ENCODE data around the gene LRP1B.

LRP1B gene

DNA sequence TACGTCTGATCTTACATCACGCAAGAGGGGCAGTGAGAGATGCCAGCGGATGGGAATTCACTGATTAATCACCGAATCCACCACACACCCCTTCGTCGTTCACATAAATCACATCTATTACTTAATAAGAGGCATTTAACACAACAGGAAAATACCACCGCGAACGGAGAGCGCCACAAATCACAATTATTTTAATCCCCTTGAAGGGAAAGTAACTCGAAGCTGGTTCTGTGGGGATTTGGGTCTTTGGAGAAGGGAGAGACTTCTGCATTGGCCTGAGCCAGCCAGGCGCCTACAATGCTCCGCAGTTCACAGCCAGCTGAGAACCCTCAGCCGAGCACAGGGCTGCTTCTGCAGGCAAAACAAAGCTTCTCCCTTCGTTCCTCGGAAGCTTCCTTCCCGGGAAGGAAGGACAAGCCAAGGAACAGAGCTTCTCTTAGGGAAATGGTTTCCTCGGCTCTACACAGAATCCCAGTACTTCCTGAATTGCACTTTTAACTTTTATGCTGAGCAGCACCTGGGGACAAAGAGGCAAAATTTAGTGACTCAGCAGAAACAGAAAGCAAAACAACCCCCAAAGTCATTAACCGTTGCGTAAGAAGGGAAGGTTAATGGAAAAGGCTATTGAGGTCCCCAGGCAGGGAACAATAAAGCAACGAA is at the start of gene LRP1B:
TSS of gene LRP1B (minus strand) at position 7 of the 660 bp plus-strand sequence. CDS start 287 bp downstream, outside the sequence.
- in situ Hi-C loops (cut with HindIII; ENCODE audit: low sequenced_read_pairs) = no loop called here

DNA sequence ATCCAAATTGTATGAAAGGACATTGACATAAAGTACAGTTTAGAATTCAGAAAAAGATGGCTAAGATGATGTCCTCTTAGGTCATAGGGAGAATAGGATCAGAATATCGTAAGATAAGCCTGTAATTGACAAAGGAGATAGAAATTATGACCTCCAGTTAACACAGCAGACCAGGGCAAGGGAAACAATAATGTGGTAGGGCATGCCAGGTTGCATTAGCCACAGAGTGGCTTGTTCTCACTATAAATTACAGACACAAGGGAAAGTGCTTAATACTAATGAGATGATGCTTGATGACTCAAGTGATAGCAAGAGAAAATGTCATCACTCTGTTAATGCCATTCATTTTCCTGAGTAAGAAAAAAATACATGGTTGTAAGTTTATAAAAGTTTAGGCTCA is 48.9 kb upstream of the LRP1B start:
- in situ Hi-C loops (cut with HindIII; ENCODE audit: low sequenced_read_pairs) = no loop called here

DNA sequence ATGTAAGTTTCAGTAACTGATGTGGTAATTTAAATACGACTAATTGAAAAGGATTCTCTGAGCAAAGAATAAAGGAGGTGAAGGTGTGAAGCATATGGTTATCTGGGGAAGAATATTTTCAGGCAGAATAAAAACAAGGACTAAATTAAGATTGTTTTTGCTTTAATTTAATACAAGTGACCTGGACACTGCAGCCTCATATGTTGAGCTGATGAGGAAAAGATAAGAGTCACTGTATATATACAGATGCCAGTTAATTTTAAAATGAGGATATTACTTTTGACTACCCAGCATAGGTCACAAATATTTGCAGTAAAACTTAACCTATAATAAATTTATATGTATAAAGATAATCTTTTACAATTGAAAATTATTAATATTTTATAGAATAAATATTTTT is 47.8 kb upstream of the LRP1B start:
- in situ Hi-C loops (cut with HindIII; ENCODE audit: low sequenced_read_pairs) = no loop called here

DNA sequence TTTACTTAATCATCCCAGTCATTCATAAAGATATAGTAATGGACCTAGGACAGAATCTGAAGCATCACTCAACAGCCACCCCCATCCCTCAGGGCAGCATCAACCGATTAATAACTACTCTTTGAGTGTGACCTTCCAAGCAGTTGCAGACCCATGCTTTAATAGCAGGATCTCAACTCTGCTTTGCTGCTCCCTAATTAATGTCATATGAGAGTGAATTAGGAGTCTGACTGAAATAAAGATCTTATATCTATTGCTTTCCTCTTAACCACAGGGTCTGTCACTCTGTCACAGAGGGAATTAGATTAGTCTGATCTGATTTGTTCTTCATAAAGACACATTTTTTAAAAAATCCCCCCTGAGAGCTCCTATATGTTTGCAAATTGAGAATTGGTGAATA is 46.1 kb upstream of the LRP1B start:
- in situ Hi-C loops (cut with HindIII; ENCODE audit: low sequenced_read_pairs) = no loop called here

DNA sequence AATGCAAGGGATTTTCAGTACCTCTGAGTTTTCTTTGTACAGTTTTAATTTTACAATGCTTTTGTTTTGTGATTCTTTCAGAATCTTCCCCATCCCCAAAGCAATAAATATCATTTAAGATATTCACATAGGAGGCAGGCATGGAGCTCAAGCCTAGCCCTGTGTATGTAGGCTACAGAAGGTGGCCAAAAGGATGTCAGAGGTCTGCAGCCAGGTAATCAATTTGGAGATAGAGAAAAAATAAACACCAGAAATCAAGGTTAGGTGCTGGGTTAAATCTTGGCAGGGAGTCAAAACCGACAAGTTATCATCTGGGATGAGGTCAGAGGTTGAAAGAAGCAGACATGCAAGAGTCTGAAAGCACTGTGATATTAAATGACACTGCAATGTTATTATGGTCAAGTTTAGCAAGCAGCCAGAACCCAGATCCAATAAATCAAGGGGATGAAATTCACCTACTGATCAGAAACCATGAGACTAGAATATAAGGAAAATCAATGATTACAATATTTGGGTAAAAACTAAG is 45.1 kb upstream of the LRP1B start:
- in situ Hi-C loops (cut with HindIII; ENCODE audit: low sequenced_read_pairs) = no loop called here

DNA sequence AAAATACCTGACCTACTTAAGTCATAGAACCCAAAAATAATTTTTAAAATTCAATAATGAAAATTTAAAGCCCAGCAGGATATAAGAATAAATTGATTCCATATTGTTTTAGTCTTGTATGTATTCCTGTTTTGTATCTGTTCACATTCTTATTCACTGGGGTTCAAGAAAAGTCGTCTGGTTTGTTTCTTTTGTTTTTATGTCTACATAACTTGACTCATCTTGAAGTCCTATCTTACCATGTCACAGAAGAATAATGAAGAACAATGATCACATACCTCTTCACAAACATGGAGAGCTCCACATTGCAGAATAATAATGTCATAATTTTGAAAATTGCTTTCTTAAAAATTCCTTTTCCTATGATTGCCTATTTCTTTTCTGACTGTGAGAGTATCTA is 43.4 kb upstream of the LRP1B start:
- in situ Hi-C loops (cut with HindIII; ENCODE audit: low sequenced_read_pairs) = no loop called here

DNA sequence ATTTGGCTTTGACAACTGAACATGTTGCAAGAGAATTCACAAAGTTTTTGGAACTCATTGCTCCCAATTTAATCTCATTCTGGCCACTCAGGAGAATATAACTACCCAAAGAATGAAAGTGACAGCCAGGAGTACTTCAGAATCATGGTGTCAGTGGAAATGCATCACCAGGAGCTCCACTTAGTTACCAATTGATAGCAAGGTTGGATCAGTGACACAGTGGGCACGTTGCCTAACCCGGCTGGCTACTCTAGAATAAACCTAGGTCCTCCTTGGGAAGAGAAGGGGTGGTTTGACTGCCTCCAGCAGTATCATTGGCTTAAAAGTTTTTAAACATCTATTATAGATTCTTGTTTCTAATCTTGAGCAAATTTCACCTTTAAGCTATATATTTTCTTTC is 40.0 kb upstream of the LRP1B start:
- in situ Hi-C loops (cut with HindIII; ENCODE audit: low sequenced_read_pairs) = no loop called here

DNA sequence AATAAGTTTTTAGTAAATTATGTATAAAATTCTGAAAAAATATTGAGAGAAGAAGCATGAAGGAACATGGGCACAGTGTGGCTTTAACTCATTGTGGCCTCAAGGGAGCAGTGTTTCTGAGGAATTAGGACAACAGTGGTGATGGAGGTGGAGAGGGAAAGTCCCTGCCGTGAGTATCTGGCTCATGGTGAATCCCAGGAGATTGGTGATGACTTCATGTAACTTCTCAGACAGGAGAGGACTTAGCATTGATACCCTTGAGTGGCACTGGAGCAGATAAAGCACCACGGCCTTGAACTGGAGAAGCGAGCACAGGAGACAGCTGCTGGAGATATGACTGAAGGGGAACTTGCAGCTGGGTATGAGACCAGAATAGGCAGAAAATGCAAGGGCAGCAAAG is 35.0 kb upstream of the LRP1B start:
- in situ Hi-C loops (cut with HindIII; ENCODE audit: low sequenced_read_pairs) = no loop called here

DNA sequence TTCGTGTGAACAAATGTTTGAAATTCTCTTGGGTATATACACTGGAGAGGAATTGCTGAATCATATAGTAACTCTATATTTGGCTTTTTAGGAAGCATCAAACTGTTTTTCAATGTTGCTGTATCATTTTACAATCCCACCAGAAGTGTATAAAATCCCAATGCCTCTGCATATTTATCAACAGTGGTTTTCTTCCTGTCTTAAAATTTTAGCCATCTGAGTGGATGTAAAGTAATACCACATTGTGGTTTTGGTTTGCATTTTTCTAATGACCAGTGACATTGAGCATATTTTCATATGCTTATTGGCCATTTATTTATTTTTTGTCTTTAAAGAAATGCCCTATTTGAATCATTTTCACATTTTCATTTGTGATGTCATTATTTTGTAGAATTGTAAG is 22.8 kb upstream of the LRP1B start:
- in situ Hi-C loops (cut with HindIII; ENCODE audit: low sequenced_read_pairs) = no loop called here

DNA sequence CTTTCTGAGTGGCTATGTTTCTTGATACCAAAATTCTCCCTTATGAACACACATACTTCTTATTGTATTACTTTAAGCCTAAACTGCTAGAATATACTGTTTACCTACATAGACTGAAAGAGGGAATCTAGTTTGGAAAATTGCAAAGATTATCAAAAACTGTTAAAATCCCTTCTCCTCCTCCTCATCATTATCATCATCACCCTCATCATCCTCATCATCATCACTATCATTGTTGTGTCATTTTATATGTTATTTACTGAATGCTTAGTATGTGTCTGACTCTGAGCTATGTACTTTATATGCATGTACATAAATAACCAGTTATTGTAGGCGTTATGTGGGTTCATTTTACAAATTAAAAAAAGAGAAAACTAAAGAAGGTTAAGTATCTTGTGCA is 19.6 kb upstream of the LRP1B start:
- in situ Hi-C loops (cut with HindIII; ENCODE audit: low sequenced_read_pairs) = no loop called here

DNA sequence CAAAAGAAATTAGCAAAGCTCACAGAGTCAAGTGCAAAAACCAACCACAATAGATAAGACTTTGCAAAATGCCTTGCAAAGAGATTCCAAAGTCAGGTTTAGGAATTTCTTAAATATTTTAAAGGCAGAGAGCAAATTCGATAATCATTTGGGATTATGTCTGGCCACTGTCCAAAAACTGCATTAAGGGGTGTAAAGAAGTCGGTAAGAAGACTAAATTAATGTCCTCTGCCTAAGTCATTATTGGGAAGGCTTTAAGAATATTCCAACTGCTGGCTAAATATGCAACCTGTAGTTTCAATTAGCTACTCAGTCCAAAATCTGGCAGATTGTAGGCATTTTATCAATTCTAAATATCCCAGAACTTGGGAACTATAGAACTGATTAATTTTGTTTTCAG is 13.7 kb upstream of the LRP1B start:
- in situ Hi-C loops (cut with HindIII; ENCODE audit: low sequenced_read_pairs) = no loop called here

DNA sequence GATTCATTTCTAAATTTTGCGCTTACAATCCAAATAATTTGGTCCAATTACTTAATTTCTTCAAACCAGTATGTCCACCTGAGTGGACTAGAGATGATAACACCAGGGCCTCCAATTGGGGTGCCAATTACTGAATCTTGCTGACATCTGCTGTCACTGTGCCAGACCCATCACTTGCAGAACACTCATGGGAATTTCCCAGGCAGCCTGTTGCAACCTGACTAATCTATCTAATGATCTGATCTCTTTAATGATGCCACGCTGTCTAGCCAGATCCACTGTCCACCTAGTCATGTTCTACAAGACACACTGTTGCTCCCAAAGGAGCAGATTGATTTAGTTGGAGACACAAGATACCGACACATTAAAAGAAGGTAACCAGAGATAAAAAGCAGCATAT is 11.8 kb upstream of the LRP1B start:
- in situ Hi-C loops (cut with HindIII; ENCODE audit: low sequenced_read_pairs) = no loop called here

DNA sequence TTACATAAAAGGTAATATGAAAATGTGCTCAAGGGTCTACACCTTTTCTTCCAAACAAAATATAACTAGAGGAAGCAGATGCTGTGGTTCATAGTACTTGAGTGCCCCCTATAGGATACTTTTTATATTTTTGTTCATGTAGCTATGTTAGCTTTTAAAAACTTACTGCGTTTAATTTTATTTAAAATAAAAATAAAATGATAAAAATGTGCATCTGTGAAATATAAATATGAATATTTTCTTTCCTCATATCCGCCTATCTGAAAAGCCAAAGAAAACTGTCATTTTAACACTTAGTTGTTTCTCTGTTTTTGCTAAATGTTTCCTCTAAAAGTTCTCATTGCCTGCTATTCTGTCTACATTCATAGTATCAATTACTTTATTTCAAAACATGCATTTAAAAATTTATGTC is 9.6 kb upstream of the LRP1B start:
- in situ Hi-C loops (cut with HindIII; ENCODE audit: low sequenced_read_pairs) = no loop called here

DNA sequence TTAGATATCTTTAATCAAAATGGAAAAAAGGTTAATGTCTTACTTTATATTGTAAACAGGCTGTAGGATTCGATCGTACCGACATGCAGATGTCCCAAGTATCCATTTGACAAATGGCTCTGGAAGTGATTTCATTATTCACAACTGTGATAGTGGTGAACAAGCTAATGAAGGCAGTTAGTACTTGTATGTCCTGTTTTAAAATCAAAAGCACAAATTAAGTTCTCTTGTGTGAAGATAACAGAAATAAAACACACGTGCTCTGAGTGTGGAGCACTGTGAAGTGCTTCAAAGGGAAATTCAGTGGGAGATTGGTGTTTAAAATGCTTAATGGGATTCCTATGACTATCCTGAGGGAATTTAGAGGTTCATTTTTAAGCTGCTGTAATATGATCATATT is 8.6 kb upstream of the LRP1B start:
- in situ Hi-C loops (cut with HindIII; ENCODE audit: low sequenced_read_pairs) = no loop called here

DNA sequence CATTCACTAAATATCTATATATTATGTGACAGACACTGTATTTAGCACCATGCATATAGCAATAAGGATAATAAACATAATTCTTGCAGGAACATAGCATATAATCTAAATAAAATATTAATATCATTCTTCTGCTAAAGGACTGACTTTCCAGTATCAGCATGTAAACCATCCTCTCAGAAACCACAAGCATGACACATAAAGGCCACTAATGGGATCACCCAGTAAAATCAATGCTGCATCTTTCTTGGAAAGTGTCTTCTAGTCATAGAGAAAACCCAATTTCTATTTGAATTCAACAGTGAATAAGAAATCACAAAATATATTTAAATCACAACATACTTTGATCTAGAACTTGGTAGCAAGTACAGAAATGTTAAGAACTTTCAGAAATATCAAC is 5.8 kb upstream of the LRP1B start:
- in situ Hi-C loops (cut with HindIII; ENCODE audit: low sequenced_read_pairs) = no loop called here

DNA sequence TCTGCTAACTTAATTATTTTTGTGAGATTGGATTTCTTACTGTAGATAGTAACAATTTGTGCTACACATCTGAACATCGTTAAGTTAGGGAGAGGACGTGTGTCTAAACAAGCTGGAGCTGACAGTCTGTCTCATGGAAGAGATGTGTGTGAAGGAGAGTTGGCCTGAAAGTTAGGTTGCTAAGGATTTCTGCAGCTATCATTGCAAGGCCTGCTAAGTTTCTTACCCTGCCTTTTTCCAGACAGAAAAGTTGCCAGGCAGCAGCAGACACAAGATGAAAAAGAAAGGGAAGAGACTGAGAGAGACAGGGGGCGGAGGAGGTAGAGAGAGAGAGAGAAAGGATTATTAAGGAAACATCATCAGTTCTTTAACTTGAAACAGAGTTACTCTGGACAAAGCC is 4.1 kb upstream of the LRP1B start:
- in situ Hi-C loops (cut with HindIII; ENCODE audit: low sequenced_read_pairs) = no loop called here

DNA sequence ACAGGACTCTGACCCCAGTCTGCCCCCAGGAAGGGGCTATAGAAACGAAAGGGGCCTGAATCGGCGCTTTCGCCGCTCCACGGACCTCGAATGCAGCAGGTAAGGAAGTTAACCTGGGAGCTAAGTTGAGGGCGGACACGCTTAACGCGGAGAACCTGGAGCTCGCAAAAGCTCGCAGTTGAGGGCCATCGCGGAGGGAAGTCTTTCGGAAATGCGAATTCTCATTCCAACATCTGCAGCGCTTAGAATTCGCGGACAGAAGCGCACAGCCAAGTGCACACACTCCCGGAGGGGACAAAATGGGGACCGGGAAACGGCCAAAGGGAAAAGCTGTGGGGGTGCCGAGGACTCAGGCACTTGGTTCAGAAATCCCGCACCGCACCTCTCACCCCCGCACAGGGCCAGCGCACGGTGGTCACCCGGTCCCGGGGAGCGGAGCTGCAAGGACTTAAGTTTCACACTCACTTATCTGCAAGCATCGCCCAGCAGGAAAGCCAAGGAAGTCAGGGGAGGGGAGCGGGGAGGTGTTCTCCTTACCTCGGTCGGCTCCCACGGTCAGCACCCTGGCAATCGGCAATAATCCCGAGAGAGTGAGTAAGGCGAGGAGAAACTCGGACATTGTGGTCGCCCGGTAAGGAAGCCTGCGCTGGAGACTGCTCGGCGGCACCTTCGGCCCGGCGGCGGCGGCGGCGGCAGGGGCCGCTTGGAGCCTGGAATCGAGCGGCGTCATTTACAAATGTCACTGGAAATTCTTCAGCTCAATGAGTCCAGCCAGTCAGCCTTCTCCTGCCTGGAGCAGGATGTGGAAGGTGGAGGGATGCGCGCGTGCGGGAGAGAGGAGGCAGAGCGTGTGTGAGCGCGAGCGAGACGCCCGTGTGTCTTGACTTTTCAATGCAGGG is 456 bp downstream of the LRP1B start:
- in situ Hi-C loops (cut with HindIII; ENCODE audit: low sequenced_read_pairs) = no loop called here

DNA sequence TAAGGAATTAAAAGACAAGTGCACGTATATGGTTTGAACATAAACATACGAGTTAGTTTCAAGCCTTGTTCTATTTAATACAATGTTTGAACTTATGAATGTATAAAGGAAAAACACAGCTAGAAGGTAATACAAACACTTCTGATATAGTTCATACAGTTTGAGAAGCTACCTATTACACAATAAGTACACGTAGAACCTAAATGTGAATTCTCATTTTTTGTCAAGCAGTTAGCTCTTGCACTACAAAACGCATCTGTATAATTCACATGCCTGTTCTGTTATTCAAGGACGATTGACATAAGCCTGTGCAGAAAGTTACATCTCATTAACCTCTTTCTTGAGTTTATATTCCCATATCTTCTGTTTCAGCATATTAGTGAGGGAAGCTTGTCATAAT is 2.7 kb downstream of the LRP1B start:
- in situ Hi-C loops (cut with HindIII; ENCODE audit: low sequenced_read_pairs) = no loop called here

DNA sequence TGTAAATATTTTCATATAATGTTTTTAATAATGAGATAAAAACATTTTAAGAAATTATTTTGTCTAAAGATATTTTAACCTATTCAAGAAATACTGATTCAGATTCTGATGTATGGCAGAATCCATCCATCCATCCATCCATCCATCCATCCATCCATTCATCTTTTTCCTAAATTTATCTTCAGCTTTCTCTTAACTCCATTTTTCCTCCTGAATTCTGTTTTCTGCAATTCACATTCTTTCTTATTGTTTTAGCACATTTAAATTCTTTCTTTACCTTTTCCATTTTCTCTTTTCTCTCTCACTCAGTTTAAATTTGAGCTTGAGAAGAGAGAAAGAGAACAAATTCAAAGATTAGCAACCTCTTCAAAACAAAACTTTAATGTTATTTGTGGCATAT is 3.6 kb downstream of the LRP1B start:
- in situ Hi-C loops (cut with HindIII; ENCODE audit: low sequenced_read_pairs) = no loop called here

DNA sequence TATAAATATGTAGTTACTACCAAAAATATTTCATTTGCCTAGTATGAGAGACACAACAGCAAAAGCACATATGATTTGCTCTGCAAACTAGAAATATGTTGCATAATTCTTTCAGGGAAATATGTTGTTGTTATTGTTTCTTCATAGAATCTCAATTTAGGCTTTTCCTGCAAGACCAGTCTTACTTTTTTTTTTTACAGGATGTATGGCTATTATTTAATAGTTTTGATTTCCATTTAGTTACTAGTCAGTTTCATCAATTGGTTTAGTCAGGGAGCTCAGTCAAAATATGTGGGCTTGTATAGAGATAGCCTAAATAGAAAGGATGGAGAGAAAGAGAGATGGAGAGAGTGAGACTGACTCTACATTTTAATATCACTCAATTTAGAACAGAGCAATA is 6.1 kb downstream of the LRP1B start:
- in situ Hi-C loops (cut with HindIII; ENCODE audit: low sequenced_read_pairs) = no loop called here

DNA sequence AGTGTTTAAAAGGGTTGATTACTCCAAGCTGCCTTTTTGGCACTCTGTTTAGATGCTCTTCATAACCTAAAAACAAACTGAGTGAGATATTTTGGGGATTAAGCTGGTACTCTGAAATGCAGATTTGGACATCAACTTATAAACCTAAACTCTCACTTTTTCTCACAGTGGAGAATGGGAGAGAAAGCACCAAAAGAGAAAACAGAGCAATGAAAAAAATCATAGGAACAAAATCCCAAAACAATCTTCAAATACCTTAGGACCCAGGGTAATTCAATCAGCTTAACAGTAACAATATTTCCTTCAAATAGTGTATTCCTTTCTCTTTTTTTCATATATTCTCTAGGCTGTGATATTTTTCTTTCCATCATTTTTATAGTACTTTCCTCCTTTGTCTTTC is 11.5 kb downstream of the LRP1B start:
- in situ Hi-C loops (cut with HindIII; ENCODE audit: low sequenced_read_pairs) = no loop called here

DNA sequence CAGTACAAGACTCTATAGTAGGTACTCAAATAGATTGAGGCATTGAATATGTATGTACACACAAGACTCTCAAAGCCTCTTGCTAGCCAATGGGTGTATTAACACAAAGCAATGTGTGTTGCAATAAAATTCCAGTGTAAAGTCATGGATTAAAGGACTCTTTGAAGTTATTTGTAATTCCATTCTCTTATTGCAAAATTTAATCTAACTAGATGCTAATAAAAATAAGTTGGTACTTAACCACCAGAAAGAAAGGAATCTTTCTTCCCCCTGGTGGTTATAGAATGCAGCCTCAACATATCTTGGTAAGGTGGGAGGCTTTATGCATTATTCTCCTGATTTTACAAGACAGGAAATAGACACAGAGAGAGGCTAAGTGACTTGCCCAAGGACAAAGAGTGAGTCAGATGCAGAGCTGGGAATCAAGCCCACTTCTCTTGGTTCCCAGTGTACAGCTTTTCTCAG is 18.0 kb downstream of the LRP1B start:
- in situ Hi-C loops (cut with HindIII; ENCODE audit: low sequenced_read_pairs) = no loop called here

All from endothelial cell of hepatic sinusoid (primary cell).